Caki2 (cell line): ENCODE data around the gene SH3YL1. TPM values are rescaled to one million over a fixed set of nuclear protein-coding genes. Genes with fewer than 3 reads are reported as not detected.

Experiments used
- DNase-seq: peaks from one replicate; pipeline ENCODE4 v3.0.0-alpha.2; 2015; ENCODE audit warnings: low read depth
- in situ Hi-C: cut with HindIII; loops from 2 replicates; pipeline ENCODE4 v1.10.0; 2016; ENCODE audit warnings: low sequenced_read_pairs, low pct_unique_long_range_greater_than_20kb, mixed read lengths
- total RNA-seq: library from RNA; depleted of rRNA; stranded (reverse); fragments of >200 nt; shearing (Covaris generic); gene quantifications from 2 replicates; pipeline ENCODE4 v1.2.3, GENCODE V29; 2014; ENCODE audit warnings: low replicate concordance

The SH3YL1 gene
- total RNA-seq, 1 experiment from 2014 or later = 5.7 TPM

- in situ Hi-C loops = no loop called here
Observed at GRCh38 chr2:263022-263738, 652 bp downstream of the SH3YL1 start.

GRCh38 chr2:262117-262516 is 1.7 kb downstream of the SH3YL1 start:
- in situ Hi-C loops = no loop called here
- DNase-seq = no peak

More at GRCh38 chr2:263022-263738, 652 bp downstream of the SH3YL1 start:
- no peak for DNase-seq

DNA sequence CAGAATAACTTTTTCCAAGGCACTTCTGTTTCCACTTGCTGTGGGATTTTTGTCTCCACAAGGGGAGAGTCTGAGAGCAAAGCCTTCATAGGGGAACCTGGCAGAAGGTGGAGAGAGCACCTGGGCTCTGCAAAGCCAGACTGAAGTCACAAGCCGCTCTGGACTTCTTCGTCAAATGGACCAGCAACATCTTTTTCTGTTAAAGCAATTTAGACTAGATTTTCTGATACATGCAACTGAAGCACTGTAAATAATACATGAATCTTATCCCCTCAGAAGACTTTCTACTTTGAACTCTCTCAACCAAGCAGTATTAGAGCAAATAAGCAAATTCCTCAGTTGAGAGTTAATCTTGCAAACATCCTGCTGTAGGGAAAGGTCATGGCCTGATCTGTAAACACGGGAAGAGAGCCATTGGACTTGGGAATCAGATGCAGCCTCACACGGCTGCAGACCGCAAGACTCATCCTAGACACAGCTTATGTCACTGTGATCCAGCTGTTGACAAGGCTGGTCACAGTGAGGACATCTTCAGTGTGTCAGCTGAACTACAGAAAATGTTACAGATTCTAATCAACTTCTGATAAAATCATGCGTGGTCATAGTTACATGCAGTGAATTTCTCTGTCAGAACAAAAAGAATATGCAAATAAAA is 3.2 kb downstream of the SH3YL1 start:
- DNase-seq = no peak
- in situ Hi-C loops = no loop called here

GRCh38 chr2:259789-260331 is 4.0 kb downstream of the SH3YL1 start:
- in situ Hi-C loops = no loop called here

GRCh38 chr2:258933-259332 is 4.9 kb downstream of the SH3YL1 start:
- in situ Hi-C loops = no loop called here
- DNase-seq = no peak

More at GRCh38 chr2:259789-260331, 4.0 kb downstream of the SH3YL1 start:
- DNase-seq = no peak

DNA sequence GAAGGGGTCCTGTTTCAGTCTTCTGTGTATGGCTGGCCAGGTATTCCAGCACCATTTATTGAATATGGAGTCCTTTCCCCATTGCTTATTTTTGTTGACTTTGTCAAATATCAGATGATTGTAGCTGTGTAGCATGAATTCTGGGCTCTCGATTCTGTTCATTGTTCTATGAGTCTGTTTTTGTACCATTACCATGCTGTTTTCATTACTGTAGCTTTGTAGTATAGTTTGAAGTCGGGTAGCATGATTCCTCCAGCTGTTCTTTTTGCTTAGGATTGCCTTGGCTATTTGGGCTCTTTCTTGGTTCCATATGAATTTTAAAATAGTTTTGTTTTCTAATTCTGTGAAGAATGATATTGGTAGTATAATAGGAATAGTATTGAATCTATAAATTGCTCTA is 6.0 kb downstream of the SH3YL1 start:
- no peak for DNase-seq
- in situ Hi-C loops = no loop called here

DNA sequence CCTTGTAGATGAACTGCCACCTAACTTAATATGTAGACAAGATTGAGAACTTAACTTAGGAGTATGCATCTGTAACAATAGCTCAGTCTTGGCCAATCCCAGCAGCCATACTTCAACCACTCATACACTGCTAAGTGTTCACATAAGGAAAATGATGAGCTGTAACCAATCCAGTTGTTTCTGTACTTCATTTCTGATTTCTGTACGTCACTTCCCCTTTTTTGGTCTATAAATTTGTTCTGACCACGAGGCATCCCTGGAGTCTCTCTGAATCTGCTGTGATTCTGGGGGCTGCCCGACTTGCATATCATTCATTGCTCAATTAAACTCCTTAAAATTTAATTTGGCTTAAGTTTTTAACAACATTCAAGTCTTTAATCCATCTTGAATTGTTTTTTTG is 6.4 kb downstream of the SH3YL1 start:
- in situ Hi-C loops = no loop called here

DNA sequence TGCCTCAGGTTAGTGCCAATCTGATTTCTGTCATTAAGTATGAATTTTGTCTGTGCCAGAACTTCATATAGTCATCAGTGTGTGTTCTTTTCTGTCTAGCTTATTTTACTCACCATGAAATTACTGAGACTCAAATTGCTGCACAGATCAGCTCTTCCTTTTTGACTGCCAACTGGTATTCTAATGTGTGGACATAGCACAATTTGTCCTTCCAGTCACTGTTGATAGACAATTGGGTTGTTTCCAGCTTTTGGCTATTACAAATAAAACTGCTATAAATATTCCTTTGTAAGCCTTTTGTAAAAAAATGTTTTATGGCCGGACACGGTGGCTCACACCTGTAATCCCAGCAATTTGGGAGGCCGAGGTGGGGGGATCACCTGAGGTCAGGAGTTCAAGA is 7.7 kb downstream of the SH3YL1 start:
- in situ Hi-C loops = no loop called here
- DNase-seq = no peak

More for the DNA sequence above, 6.4 kb downstream of the SH3YL1 start:
- DNase-seq = no peak

GRCh38 chr2:255195-255594 is 8.6 kb downstream of the SH3YL1 start:
- in situ Hi-C loops = no loop called here
- DNase-seq = no peak

DNA sequence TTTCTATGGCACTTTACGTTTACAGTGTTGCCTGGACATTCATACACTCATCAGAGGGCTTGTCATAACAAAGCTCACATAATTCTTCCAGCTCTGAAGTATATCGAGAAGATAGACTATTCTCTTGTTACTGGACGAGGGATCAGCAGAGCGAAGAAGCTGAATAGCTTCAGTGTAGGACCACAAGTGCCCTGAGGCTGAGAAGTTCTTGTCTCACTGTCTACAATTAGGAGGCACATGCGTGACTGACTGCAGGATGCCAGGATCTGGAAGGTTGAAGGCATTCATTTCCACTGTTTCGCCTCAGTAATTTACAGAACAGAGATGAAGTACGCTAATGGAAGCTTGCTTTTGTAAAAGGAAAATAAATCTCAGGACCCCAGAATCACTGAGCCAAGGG is 9.6 kb downstream of the SH3YL1 start:
- in situ Hi-C loops = no loop called here
- DNase-seq = peak; percentile 59

DNA sequence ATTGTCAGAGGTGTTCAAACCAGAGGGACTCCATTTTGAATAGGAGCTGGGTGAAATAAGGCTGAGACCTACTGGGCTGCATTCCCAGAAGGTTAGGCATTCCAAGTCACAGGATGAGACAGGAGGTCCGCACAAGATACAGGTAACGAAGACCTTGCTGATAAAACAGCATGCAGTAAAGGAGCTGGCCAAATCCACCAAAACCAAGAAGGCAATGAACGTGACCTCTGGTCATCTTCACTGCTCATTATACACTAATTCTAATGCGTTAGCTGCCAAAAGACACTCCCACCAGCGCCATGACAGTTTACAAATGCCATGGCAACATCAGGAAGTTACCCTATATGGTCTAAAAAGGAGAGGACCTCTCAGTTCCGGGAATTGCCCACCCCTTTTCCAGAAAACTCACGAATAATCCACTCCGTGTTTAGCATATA is 10.6 kb downstream of the SH3YL1 start:
- no peak for DNase-seq
- in situ Hi-C loops = no loop called here

DNA sequence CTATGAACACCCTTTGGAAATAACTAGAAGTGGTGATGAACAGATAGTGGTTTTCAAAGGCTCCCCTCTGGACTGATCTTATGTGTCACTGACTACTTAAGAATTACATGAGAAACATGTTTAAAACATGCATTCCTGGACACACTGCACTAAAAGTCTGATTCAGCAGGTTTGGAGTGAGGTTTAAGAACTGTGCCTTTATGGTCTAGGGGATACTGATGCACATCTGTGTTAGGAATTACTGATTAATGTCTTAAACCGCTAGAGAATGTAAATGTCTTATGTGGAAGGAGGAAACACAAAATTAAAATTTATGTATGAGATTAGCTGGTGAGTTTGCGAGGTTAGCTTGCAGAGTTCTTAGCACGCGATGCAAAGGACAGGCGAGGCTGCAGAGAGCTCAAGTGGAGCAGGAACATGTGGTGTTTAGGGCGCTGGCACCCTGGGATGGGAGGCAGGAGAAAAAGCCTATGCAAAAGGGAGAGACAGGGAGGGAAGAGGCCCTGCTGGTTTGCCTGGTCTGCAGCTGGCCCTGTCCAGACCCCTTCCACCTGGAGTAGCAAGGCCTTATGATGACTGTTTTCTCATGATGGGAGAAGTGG is 11.7 kb downstream of the SH3YL1 start:
- in situ Hi-C loops = no loop called here
- no peak for DNase-seq

DNA sequence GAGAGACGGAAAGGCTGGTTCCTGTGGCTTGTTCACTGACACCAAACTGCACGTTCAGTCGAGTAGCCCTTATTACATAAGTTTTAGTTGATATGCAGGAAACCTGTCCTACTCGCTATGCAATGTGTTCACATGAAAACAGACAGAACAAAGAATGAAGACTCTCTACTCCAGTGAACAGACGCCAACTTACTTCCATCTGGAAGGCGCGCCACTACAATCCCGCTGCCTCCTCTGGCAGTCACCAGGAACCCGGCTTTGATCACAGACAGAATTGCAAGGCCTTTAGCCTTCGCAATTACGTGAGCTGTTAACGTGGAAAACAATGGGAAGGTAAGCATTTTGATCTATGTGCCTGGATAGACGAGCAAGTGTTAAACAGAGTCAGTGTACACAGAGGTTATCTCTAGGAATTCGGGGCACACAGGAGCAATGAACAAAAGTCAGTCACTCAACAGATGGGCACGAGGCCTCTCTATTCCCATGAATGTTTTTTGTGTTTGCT is 14.2 kb downstream of the SH3YL1 start:
- in situ Hi-C loops = no loop called here
- DNase-seq = no peak

DNA sequence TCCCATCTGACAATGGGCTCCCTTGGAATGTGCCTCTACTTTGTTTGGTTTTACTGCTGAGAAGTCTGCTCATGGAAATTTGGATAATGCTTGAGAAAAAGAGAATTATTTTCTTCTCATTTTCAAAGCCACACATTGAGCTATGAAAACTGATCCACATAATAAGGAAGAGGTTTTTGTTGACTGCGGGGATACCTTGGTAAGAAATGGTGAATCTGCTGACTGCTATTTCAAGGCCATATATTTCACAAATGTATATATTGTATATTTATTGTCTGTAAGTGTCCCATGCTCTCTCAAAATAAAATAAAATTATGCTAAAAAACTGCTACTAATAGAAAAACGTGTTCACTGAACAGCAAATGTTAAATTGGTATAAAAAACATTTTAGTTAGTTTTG is 15.1 kb downstream of the SH3YL1 start:
- in situ Hi-C loops = no loop called here

DNA sequence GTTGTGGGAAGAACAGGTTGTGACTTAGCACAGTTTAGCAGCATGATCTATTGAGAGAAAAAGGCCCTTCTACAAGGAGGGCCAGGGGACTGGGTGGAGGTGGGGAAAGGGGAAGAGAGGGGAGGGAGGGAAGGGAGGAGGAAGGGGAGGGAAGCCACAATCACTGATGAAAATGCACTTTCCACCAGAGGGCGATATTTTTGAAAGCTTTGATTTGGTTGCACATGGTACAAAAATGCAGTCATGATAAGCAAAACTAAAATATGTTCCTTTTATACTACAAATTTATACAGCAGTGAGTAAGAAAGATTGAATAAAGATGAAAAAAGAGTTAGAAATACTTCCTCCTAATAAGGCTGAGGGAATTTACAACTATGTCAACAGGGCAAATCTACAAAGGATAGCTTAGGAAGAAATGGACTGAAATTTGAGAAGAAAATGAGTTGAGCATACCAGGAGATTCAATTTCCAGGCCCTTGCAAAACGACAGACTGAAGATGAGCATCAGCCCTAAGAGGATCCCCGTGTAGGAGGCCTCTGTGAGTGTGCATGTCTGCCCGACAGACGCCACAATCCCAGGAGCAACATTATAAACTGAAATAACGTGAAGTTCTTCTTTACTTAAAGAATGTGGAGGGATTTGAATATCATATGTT is 17.2 kb downstream of the SH3YL1 start:
- in situ Hi-C loops = no loop called here
- peak; percentile 40 for DNase-seq

More for the DNA sequence above, 15.1 kb downstream of the SH3YL1 start:
- DNase-seq = no peak

GRCh38 chr2:244547-244946 is 19.3 kb downstream of the SH3YL1 start:
- DNase-seq = no peak
- in situ Hi-C loops = no loop called here

DNA sequence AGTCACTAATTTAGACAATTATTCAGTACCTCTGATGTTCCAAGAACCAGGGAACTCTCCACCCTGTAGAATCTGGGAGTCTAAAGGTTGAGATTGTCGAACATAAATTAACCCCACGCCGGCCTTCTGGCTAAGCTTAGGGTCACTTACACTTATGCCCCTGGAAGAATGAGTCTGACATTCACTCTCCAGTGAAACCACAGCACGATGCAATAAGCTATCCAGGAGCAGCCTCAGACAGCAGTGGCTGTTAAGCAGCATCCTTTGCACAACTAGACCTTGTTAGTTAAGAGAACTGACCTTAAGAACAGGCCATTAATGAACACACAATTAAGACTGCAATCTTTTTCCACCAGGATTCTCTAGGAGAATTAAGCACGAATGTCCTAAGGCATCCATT is 25.0 kb downstream of the SH3YL1 start:
- in situ Hi-C loops = no loop called here
- DNase-seq = no peak

GRCh38 chr2:238431-238830 is 25.4 kb downstream of the SH3YL1 start:
- DNase-seq = no peak
- in situ Hi-C loops = no loop called here

DNA sequence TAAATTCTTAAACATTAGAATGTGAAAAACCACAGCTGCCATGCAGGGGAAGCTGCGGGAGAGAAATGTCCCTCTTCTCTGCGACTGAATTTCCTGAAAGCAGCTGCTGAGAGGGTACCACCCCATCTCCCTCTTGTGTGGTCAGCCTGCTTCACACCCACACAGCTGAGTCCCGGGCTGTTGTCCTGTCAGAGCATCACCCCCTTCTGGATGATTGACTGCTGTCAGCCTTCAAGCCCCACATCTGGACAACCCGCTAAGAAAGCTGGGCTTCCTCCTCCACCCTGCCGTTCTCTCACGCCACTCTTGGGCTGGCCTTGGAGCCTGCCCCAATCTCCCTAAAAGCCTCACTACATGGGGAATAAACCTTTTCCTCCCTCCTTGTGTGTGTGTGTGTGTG is 26.0 kb downstream of the SH3YL1 start:
- DNase-seq = no peak
- in situ Hi-C loops = no loop called here
